Fibroblast of skin of scalp (primary cell): ENCODE data around the gene C16orf87.

Source experiments
- DNase-seq: peaks from one replicate; pipeline ENCODE4 v3.0.0-alpha.2; 2013

C16orf87 gene

GRCh38 chr16:46843898-46844642 is 13.1 kb upstream of the C16orf87 start:
- no peak for DNase-seq

- no peak for DNase-seq
These were observed 11.4 kb upstream of the C16orf87 start for GRCh38 chr16:46842192-46842895.

- DNase-seq, result no peak
These were observed 9.0 kb upstream of the C16orf87 start for GRCh38 chr16:46839986-46840443.

- no peak for DNase-seq
These were observed 5.9 kb upstream of the C16orf87 start for GRCh38 chr16:46836534-46837530.

- no peak for DNase-seq
These were observed 2.5 kb upstream of the C16orf87 start for GRCh38 chr16:46833460-46833800.

- no peak for DNase-seq
These were observed 1.9 kb upstream of the C16orf87 start for GRCh38 chr16:46832757-46833459.

- DNase-seq, result peak; percentile 15
These were observed 521 bp downstream of the C16orf87 start for GRCh38 chr16:46830417-46830901.

GRCh38 chr16:46828943-46829342 is 2.0 kb downstream of the C16orf87 start:
- no peak for DNase-seq

GRCh38 chr16:46828292-46828691 is 2.7 kb downstream of the C16orf87 start:
- DNase-seq, result no peak

- peak; percentile 1 for DNase-seq
These were observed 4.3 kb downstream of the C16orf87 start for GRCh38 chr16:46826631-46827030.

- peak; percentile 54 for DNase-seq
These were observed 8.7 kb downstream of the C16orf87 start for GRCh38 chr16:46822270-46822669.

- no peak for DNase-seq
These were observed 13.0 kb downstream of the C16orf87 start for GRCh38 chr16:46817961-46818360.

- no peak for DNase-seq
These were observed 16.2 kb downstream of the C16orf87 start for GRCh38 chr16:46814790-46815189.

- DNase-seq, result no peak
These were observed 17.4 kb downstream of the C16orf87 start for GRCh38 chr16:46813611-46814010.

- no peak for DNase-seq
These were observed 18.0 kb downstream of the C16orf87 start for GRCh38 chr16:46812781-46813540.

- no peak for DNase-seq
These were observed 19.3 kb downstream of the C16orf87 start for GRCh38 chr16:46811682-46812081.

- no peak for DNase-seq
These were observed 22.0 kb downstream of the C16orf87 start for GRCh38 chr16:46808997-46809396.

- no peak for DNase-seq
These were observed 23.6 kb downstream of the C16orf87 start for GRCh38 chr16:46807336-46807735.

GRCh38 chr16:46803373-46803772 is 27.6 kb downstream of the C16orf87 start:
- no peak for DNase-seq

- DNase-seq, result peak; percentile 13
These were observed 29.4 kb downstream of the C16orf87 start for GRCh38 chr16:46801428-46802049.

- DNase-seq, result no peak
These were observed 30.5 kb downstream of the C16orf87 start for GRCh38 chr16:46800494-46800893.
